GM19043 (cell line): ENCODE measurements around the gene FLRT1.

Source experiments
- ATAC-seq: cut with Tn5 transposase; IDR thresholded peaks from one replicate; pipeline ENCODE4 v1.9.1; 2021; ENCODE audit warnings: low read depth; ENCODE audit not compliant: unreplicated experiment

Gene FLRT1

GRCh38 chr11:64035576-64035975 is at the start of gene FLRT1:
Gene FLRT1, plus strand, starts transcription at chr11:64035931. Its CDS starts 80,337 bp downstream, at chr11:64116268.
- ATAC-seq, result no peak

GRCh38 chr11:63986156-63986931 is 49.4 kb upstream of the FLRT1 start, which contains the start of gene OTUB1:
Gene OTUB1, plus strand, starts transcription at chr11:63986438. Its CDS starts 19 bp downstream, at chr11:63986457.
- ATAC-seq, result peak; percentile 86

GRCh38 chr11:63986932-63987513 is 48.7 kb upstream of the FLRT1 start:
- ATAC-seq, result no peak

GRCh38 chr11:63991558-63991957 is 44.2 kb upstream of the FLRT1 start:
- no peak for ATAC-seq

GRCh38 chr11:63993100-63993499 is 42.6 kb upstream of the FLRT1 start:
- ATAC-seq, result no peak

GRCh38 chr11:63993993-63994392 is 41.7 kb upstream of the FLRT1 start:
- no peak for ATAC-seq

GRCh38 chr11:63996512-63996911 is 39.2 kb upstream of the FLRT1 start:
- ATAC-seq, result no peak

- ATAC-seq, result no peak
Observed at GRCh38 chr11:63997104-63997700, 38.5 kb upstream of the FLRT1 start.

GRCh38 chr11:63997801-63998337 is 37.9 kb upstream of the FLRT1 start:
- ATAC-seq, result no peak

GRCh38 chr11:63998558-63999348 is 37.0 kb upstream of the FLRT1 start:
- ATAC-seq, result no peak

GRCh38 chr11:63999349-64000025 is 36.2 kb upstream of the FLRT1 start:
- ATAC-seq, result no peak

- ATAC-seq, result peak; percentile 54
Observed at GRCh38 chr11:64000026-64000739, 35.5 kb upstream of the FLRT1 start.

- ATAC-seq, result no peak
Observed at GRCh38 chr11:64000740-64001483, 34.8 kb upstream of the FLRT1 start.

- ATAC-seq, result no peak
Observed at GRCh38 chr11:64001484-64002420, 34.0 kb upstream of the FLRT1 start.

GRCh38 chr11:64003807-64004589 is 31.7 kb upstream of the FLRT1 start:
- no peak for ATAC-seq

- ATAC-seq, result no peak
Observed at GRCh38 chr11:64004590-64004984, 31.1 kb upstream of the FLRT1 start.

- ATAC-seq, result no peak
Observed at GRCh38 chr11:64005691-64006090, 30.0 kb upstream of the FLRT1 start.
